CD1c-positive myeloid dendritic cell (primary cell): ENCODE measurements around the gene TMC6.
"Not testable (repeated sequence)": the region's sequence is repeated elsewhere in the genome, so short reads cannot be mapped to it uniquely, and the experiment has no call there.

Experiments used
- DNase-seq: peaks from one replicate; pipeline ENCODE4 v3.0.0-alpha.2; 2016; ENCODE audit errors: extremely low spot score

The TMC6 gene, protein sequence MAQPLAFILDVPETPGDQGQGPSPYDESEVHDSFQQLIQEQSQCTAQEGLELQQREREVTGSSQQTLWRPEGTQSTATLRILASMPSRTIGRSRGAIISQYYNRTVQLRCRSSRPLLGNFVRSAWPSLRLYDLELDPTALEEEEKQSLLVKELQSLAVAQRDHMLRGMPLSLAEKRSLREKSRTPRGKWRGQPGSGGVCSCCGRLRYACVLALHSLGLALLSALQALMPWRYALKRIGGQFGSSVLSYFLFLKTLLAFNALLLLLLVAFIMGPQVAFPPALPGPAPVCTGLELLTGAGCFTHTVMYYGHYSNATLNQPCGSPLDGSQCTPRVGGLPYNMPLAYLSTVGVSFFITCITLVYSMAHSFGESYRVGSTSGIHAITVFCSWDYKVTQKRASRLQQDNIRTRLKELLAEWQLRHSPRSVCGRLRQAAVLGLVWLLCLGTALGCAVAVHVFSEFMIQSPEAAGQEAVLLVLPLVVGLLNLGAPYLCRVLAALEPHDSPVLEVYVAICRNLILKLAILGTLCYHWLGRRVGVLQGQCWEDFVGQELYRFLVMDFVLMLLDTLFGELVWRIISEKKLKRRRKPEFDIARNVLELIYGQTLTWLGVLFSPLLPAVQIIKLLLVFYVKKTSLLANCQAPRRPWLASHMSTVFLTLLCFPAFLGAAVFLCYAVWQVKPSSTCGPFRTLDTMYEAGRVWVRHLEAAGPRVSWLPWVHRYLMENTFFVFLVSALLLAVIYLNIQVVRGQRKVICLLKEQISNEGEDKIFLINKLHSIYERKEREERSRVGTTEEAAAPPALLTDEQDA

GRCh38 chr17:78128551-78129350 is at the start of gene TMC6:
TSS of gene TMC6 (minus strand) at chr17:78128755. CDS start at chr17:78126832, 1,923 bp downstream.
- DNase-seq = peak; percentile 74

DNA sequence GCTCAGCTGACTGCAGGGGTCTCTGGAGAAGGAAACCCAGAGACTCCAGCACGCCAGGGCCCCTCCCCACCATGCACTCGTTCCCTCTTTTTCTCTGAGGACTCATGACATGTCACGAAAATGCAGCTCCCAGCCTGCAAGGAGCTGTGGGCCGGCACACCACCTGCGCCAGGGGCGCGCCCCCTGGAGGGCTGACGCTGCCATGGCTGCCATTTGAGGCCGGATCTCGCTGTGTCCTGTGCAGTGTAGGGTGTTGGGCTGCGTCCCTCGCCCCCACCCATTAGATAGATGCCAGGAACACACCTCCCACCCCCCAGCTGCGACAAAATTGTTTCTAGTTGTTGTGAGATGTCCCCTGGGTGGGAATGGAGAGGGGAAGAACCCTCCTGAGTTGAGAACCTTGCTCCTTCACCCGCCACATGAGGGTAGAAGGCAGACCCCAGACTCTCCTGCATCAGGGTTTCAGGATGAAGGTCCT is 48.0 kb upstream of the TMC6 start:
- peak; percentile 84 for DNase-seq

DNA sequence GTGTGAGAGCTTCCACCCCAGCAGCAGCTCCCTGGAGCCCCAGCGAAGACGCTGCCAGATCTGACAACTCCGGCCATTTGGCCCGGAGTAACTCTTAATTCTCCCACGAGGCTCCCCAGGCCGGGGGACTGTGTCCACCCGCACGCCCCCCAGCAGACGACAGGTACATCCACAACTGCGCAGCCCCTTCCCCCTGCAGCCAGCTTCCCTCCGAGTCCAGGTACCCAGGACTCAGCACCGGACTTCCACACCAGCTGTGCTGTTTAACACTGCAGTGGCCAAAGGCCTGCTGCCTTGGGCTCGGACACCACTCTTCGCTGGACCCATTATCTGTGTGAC is 47.1 kb upstream of the TMC6 start:
- DNase-seq = no peak

- no peak for DNase-seq
Observed at GRCh38 chr17:78174870-78175642, 46.5 kb upstream of the TMC6 start.

- peak; percentile 90 for DNase-seq
Observed at GRCh38 chr17:78174346-78174869, 45.9 kb upstream of the TMC6 start.

DNA sequence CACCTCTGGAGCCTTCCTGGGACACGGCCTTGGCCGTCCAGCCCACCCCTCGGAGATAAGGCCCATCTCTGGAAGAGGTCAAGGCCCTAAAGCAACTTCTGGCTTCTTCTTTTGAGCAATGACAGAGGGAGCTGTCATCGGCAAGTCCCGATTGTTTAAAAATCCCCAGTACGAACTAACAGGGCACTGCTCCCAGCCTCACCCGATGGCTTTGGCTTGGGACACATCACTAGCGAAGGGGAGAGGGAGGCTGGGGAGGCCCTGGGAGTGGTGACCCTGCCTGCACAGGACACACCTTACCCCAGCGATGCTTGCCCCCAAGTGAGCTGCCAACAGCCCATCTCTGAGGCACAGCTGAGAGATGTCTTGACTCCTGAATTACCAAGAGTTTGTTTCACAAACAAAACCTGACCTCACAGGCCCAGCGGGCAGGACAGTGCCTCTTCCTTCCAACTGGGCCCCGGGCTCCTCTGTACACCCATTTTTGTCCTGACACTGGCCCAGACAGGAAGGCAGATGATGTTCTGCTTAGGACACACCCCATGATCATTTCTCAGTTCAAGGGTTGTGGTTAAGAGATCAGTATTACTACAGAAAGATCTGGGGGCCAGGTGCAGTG is 44.7 kb upstream of the TMC6 start:
- peak; percentile 51 for DNase-seq

- peak; percentile 76 for DNase-seq
Observed at GRCh38 chr17:78172249-78173051, 43.9 kb upstream of the TMC6 start.

- not testable (repeated sequence) for DNase-seq
Observed at GRCh38 chr17:78171591-78172248, 43.2 kb upstream of the TMC6 start.

DNA sequence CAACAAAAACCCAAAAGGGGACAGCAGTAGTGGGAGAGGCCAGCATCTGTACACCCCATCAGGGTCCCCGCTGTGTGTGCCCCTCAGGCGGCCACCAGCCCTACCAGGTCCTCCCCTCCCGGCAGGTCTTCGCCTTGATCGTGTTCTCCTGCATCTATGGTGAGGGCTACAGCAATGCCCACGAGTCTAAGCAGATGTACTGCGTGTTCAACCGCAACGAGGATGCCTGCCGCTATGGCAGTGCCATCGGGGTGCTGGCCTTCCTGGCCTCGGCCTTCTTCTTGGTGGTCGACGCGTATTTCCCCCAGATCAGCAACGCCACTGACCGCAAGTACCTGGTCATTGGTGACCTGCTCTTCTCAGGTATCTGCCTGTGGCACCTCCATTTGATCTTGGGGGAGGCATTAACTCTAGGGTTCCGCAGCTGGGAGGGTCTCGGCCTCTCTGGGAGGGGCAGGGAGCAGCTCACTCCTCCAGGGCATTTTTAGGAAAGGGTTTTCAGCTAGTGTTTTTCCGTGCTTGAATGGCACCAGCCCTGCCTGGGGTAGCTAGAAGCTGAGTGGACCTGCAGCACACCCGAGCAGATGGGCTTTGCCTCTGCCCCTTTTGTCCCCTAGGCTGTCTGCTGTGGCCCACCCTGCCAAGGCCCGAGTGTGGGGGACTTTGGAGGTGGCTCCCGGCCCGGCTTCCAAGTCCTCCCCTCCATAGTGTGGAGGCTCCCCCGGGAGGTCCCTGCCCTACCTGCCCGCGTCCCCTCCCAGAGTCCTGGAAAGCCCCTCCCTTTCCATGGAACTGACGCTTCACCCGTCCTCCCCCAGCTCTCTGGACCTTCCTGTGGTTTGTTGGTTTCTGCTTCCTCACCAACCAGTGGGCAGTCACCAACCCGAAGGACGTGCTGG is 42.4 kb upstream of the TMC6 start:
- peak; percentile 66 for DNase-seq

DNA sequence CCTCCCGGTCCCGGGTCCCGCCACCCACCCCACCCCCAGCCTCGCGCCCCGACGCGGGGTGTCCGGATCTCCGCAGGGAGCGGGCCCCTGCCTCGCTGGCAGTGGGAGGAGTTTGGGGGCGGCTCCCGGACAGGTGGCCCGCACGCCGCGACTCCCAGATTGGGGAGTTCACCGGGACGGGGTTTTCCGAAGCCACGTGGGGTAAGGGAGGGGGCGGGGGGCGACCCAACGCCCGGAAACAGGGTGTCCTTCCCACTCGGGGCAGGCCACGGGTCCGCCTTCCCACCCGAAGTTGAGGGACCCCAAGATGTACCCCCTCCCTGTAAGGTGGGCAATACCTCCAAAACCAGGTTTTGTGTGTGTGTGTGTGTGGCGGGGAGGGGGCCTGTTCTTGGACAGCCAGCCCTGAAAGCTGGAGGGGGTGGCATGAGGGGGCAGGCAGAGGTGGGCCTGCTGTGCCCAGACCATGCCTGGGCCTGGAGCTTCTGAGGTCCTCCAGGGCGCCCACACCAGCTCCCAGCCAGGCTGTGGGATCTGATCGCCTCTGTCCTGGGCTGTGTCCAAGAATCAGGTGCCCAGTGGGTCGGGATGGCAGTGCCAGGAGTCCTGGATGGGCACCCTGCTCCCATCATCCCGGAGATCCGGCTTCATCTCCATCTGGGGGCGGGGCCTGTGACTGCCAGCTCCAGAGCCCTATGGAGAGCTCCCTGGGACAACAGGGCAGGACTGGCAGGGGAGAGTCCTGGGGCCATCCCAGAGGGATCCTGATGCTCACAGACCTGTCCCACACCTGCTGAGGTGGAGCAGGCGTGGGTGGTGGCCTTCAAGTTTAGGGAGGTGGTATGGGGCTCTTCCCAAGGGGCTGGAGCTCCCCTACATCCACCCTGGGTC is 40.6 kb upstream of the TMC6 start:
- DNase-seq = peak; percentile 24

DNA sequence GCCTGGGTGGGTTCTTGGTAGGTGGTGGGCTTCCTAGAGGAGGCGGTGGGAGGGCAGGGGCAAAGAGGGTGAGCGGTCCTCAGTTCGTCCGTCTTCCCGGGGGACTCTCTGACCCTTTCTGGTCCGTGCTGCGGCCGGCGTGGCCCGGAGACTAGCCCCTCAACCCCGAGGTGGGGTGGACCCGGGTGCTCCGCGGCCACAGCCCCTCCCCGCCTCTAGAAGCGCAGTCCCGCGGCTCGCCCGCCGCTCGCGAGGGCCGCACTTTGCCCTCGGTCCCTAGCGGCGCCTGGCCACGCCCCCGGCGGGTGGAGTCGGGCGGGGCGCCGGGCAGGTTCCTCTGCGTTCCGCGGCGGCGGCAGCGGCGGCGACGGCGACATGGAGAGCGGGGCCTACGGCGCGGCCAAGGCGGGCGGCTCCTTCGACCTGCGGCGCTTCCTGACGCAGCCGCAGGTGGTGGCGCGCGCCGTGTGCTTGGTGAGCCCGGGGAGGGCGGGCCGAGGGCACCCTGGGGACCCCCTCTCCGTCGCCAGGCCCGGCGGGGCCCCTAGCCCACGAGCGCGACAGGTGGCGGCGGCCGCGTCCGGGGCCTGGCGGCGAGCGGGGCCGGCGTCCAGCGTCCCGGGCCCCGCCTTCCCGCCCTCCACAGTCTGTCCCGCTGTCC is 39.8 kb upstream of the TMC6 start, which contains the start of gene SYNGR2:
TSS of gene SYNGR2 (plus strand) at position 340 of the 661 bp plus-strand sequence. CDS start at position 376, 36 bp downstream.
- DNase-seq = peak; percentile 93

- DNase-seq = no peak
Observed at GRCh38 chr17:78166416-78166815, 37.9 kb upstream of the TMC6 start.

DNA sequence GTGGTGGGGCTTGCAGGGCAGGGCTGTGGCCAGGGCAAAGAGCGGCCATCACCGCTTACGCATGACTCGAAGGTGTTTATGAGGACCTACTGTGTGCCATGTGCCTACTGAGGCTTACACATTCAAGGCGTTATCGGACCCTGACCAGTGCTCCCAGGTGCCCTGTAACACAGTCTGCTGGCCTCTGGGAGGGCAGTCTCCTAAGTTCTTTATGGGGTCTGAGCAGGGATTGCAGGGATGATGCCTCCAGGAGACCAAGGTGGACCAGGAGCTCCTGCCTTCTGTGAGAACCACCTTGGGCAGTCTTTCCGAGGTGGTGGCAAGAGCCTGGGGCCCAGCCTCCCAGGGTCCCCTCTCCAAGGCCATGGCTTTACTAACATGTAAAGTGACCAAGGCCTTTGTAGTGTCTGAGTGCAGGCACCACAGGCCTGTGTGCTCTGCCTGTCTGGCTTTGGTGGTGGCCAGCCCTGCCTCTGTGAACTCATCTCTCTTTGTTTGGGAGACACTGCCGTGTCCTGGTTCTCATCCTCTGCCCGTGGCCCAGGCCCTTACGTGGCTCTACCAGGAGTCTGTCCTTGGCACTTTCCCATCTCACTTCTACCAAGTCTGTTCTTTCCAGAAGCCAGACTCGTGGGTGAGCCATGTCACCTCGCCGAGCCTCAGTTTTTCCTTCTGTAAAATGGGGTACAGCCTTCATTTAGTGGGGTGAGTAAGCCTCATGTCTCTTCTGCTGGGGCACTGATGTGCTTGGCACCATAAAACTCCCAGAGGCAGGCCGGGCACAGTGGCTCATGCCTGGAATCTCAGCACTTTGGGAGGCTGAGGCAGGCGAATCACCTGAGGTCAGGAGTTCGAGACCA is 36.4 kb upstream of the TMC6 start:
- no peak for DNase-seq

- no peak for DNase-seq
Observed at GRCh38 chr17:78163881-78164747, 35.6 kb upstream of the TMC6 start.
